Left renal cortex interstitium (tissue), 4 donors: ENCODE measurements around the gene TUBB8. TPM values are rescaled to one million over a fixed set of nuclear protein-coding genes. Genes with fewer than 3 reads are reported as not detected.
"Not testable (repeated sequence)": the region's sequence is repeated elsewhere in the genome, so short reads cannot be mapped to it uniquely, and the experiment has no call there.

Experiments
- DNase-seq, 4 donors: peaks; one replicate each; pipeline ENCODE4 v3.0.0-alpha.2; 2013; ENCODE audit warnings: low read depth in 4 of 4, low spot score in 2 of 4, missing footprints in 1 of 4
- polyA plus RNA-seq, 4 donors: library from polyadenylated mRNA; unstranded; fragments of 120-200 nt; gene quantifications; one replicate each; pipeline ENCODE4 v1.2.1, GENCODE V29; 2013; ENCODE audit not compliant: insufficient read length in 4 of 4

The TUBB8 gene
- polyA plus RNA-seq, 4 donors: 0.41 to 0.96 (median 0.70) TPM

DNA sequence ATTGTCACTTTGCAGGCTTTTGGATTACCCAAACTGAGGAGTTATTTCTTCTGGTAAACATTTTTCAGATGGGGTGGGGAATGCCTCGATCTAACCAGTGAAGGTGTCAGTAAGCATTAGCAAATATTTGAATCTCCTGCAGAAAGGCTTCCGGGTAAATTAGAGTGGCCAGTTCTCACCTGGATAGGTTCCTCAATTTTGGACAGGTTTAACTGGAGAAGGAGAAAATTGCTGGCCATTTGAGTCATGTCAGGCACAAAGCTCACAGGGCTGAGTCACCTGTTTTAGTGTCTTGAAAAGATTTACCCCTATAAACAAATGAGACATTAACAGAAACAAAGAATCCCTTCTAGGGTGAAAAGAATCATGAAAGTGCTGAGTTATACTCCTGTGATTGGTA lies 830 bp upstream of the TUBB8 start:
- not testable (repeated sequence) for DNase-seq

- DNase-seq: not testable (repeated sequence)
Observed at GRCh38 chr10:47864-48263, 1.2 kb downstream of the TUBB8 start.

DNA sequence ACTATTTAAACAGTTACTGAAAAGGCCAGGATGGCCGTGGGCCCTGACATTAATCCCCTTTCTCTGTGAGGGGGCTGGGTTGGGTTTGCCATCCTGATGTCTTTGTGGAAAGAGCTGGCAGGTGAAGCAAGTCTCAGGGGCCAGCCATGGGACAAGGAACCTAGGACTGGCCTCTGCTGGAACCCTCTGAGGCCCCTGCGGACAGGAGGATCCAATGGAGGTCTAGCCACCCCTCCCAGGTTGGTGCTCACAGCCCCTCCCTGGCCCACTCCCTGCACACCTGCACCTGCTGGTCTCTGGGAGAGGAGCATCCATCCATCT lies 35.8 kb downstream of the TUBB8 start:
- DNase-seq: not testable (repeated sequence)

DNA sequence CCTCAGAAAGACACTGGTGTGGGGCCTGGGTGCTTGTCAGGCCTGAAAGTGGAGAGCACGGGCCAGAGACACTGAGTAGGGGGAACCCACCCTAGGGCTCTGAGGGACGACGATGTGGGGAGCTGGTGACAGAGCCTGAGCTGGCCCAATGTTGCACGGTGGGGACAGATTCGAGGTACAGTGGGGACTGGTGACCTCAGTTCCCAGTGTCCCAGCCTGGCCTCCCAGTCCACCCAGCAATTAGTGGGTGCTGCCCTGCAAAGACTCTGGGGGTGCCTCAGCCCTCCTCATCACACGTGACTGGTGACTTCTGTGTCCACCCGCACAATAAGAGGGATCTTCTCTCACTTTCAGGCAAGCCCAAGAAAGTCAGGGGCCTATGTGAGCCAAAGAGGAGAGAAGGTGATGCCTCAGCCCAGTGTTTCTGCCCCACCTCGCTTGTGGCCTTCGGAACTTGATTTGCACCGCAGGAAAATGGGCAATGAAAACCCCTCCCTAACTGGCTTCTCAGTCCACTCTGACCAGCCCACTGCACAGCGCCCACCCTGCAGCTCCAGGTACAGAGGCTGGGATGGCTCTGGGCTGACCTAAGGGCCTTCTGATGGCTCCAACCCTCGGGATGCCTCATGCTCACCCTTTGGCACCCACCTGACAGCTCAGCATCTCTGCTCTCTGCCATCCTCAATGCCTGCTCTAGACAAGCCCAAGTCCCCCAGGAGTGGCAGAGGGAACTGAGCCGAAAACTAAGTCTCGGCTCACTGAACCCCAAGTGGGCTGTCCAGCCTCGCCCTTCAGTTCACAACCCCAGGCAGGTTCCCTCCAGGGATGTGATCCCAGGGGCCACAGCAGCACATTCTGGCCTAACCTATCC lies 36.4 kb downstream of the TUBB8 start:
- DNase-seq: not testable (repeated sequence)

DNA sequence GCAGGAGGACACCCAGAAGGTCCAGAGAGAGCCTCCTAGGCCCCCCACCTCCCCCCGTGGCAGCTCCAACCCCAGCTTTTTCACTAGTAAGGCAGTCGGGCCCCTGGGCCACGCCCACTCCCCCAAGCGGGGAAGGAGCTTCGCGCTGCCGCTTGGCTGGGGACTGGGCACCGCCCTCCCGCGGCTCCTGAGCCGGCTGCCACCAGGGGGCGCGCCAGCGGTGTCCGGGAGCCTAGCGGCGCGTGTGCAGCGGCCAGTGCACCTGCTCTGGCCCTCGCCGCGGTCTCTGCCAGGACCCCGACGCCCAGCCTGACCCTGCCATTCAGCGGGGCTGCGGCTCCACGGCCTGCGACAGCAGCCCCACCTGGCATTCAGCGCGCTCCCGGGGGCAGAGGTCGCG lies 37.8 kb downstream of the TUBB8 start:
- DNase-seq: not testable (repeated sequence)

DNA sequence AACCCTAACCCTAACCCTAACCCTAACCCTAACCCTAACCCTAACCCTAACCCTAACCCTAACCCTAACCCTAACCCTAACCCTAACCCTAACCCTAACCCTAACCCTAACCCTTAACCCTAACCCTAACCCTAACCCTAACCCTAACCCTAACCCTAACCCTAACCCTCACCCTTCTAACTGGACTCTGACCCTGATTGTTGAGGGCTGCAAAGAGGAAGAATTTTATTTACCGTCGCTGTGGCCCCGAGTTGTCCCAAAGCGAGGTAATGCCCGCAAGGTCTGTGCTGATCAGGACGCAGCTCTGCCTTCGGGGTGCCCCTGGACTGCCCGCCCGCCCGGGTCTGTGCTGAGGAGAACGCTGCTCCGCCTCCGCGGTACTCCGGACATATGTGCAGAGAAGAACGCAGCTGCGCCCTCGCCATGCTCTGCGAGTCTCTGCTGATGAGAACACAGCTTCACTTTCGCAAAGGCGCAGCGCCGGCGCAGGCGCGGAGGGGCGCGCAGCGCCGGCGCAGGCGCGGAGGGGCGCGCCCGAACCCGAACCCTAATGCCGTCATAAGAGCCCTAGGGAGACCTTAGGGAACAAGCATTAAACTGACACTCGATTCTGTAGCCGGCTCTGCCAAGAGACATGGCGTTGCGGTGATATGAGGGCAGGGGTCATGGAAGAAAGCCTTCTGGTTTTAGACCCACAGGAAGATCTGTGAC lies 38.7 kb downstream of the TUBB8 start:
- DNase-seq: not testable (repeated sequence)

Other genes starting within 250 kb of the TUBB8 start
- gene ZMYND11, start 86.2 kb upstream of the TUBB8 start, polyA plus RNA-seq: 100 to 1,000 TPM in 3 of 4 donors, 10 to 100 TPM in 1; 90.5 to 114 (median 107) TPM